ENCODE data around the gene NUMBL. TPM values are rescaled to one million over a fixed set of nuclear protein-coding genes. Genes with fewer than 3 reads are reported as not detected.

The NUMBL gene
- total and polyA plus RNA-seq, 9 of the 15 experiments (the other 6 are each of a cell fraction or from before 2014, with no cell fraction given), result 0.39 to 38.6 (median 6.6) TPM

- TF ChIP-seq TSHZ1 (CRISPR knock-in tag; IDR thresholded peaks at IDR 0.05) (no peak), GATA2 (CRISPR knock-in tag; IDR thresholded peaks at IDR 0.05) (no peak), ARHGAP35 (IDR thresholded peaks at IDR 0.05; ENCODE audit: partially characterized antibody) (no peak), ERF (CRISPR knock-in tag; IDR thresholded peaks at IDR 0.05) (0 out of 2 replicates have a peak, but pooled peaks have one; percentile 23), SFPQ (IDR thresholded peaks at IDR 0.05; ENCODE audit: low read depth, low read length) (no peak), CHAMP1 (IDR thresholded peaks at IDR 0.05) (no peak), RUNX1 (IDR thresholded peaks at IDR 0.05; ENCODE audit: low read depth) (no peak), NFATC3 (IDR thresholded peaks at IDR 0.05) (no peak), ID3 (CRISPR knock-in tag; IDR thresholded peaks at IDR 0.05) (no peak), ID3 (tag; IDR thresholded peaks at IDR 0.05) (no peak), SRSF3 (IDR thresholded peaks at IDR 0.05; ENCODE audit: insufficient read depth, low read length) (no peak), ZNF717 (CRISPR knock-in tag; IDR thresholded peaks at IDR 0.05) (no peak), ZNF354B (CRISPR knock-in tag; IDR thresholded peaks at IDR 0.05) (no peak)
Measured at GRCh38 chr19:40714441-40715299, 24.2 kb upstream of the NUMBL start (continued).

All from K562 (cell line).